NCI-H774 (cell line): Measurements from ENCODE around the gene URM1.

Source experiments
- DNase-seq: peaks from one replicate; lab custom pipeline; 2025; lab: John Stamatoyannopoulos, UW

Gene URM1

DNA sequence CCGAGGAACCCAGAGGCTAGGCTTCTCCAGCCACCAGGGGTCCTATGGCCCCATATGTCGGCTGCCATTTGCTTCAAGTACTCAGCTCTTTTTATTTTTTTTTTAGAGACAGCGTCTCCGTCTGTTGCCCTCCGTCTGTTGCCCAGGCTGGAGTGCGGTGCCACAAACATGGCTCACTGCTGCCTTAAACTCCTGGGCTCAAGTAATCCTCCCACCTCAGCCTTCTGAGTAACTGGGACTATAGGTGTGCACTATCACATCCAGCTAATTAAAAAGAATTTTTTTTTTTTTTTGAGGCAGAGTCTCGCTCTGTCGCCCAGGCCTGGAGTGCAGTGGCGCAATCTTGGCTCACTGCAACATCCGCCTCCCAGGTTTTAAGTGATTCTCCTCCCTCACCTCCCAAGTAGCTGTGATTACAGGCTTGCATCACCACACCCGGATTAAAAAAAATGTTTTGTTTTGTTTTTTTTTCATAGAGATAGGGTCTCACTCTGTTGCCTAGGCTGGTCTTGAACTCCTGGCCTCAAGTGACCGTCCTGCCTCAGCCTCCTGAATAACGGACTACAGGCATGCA lies 58.4 kb downstream of the URM1 start:
- DNase-seq = no peak

- no peak for DNase-seq
These were observed 60.0 kb downstream of the URM1 start for GRCh38 chr9:128431207-128431606.

DNA sequence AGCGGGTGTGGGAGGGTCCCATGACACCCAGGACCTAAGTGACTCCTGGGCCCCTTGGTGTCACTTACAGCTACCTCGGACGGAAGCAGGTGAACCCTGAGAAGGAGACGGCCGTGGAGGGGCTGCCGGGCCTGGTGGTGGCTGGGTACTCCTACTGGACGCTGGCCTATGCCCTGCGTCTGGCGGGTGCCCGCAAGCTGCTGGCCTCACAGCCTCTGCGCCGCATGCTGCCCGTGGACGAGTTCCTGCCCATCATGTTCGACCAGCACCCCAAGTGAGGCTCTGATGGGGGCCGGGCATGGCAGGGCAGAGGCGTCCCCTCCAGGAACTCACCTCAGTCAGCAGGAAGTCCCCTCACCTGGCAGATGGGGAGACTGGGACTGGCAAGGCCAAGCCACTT lies 63.2 kb downstream of the URM1 start:
- no peak for DNase-seq

- no peak for DNase-seq
These were observed 64.4 kb downstream of the URM1 start for GRCh38 chr9:128435611-128436010.

- DNase-seq = peak; percentile 87
These were observed 67.4 kb downstream of the URM1 start for GRCh38 chr9:128438343-128439109.

- no peak for DNase-seq
These were observed 68.1 kb downstream of the URM1 start for GRCh38 chr9:128439273-128439672.
